SK-N-SH treated with all-trans-retinoic acid at 6 μM for 48 hours (cell line): ENCODE results near the gene TXLNG.

Experiments
- POU6F1 ChIP-seq: fragments of 250-450 bp; sonication (Bioruptor Pico); IDR thresholded peaks from 2 replicates; pipeline ENCODE4 v1.8.0; 2021; ENCODE audit warnings: low read depth, mild to moderate bottlenecking, moderate library complexity, borderline replicate concordance
- RARB ChIP-seq: fragments of 250-450 bp; sonication (Bioruptor Pico); IDR thresholded peaks from 2 replicates; pipeline ENCODE4 v1.8.0; 2021; ENCODE audit warnings: mild to moderate bottlenecking, moderate library complexity
- ZFP3 ChIP-seq: fragments of 250-450 bp; sonication (Bioruptor Pico); IDR thresholded peaks from 2 replicates; pipeline ENCODE4 v1.5.0; 2020; ENCODE audit warnings: mild to moderate bottlenecking, moderate library complexity
- ZFP30 ChIP-seq: fragments of 450-650 bp; formaldehyde crosslinking; IDR thresholded peaks from 2 replicates; pipeline ENCODE4 v1.5.0; 2022; ENCODE audit warnings: mild to moderate bottlenecking, moderate library complexity
- TF ChIP-seq, protein P1 (sequence below): fragments of 250-450 bp; sonication (Bioruptor Pico); IDR thresholded peaks from 2 replicates; pipeline ENCODE4 v1.5.0; 2020; ENCODE audit warnings: mild to moderate bottlenecking, moderate library complexity

- TF ChIP-seq, protein P1, sequence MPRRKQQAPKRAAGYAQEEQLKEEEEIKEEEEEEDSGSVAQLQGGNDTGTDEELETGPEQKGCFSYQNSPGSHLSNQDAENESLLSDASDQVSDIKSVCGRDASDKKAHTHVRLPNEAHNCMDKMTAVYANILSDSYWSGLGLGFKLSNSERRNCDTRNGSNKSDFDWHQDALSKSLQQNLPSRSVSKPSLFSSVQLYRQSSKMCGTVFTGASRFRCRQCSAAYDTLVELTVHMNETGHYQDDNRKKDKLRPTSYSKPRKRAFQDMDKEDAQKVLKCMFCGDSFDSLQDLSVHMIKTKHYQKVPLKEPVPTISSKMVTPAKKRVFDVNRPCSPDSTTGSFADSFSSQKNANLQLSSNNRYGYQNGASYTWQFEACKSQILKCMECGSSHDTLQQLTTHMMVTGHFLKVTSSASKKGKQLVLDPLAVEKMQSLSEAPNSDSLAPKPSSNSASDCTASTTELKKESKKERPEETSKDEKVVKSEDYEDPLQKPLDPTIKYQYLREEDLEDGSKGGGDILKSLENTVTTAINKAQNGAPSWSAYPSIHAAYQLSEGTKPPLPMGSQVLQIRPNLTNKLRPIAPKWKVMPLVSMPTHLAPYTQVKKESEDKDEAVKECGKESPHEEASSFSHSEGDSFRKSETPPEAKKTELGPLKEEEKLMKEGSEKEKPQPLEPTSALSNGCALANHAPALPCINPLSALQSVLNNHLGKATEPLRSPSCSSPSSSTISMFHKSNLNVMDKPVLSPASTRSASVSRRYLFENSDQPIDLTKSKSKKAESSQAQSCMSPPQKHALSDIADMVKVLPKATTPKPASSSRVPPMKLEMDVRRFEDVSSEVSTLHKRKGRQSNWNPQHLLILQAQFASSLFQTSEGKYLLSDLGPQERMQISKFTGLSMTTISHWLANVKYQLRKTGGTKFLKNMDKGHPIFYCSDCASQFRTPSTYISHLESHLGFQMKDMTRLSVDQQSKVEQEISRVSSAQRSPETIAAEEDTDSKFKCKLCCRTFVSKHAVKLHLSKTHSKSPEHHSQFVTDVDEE (CRISPR knock-in tag) = no peak
- no peak for TF ChIP-seq RARB (CRISPR knock-in tag)
- no peak for TF ChIP-seq ZFP3
- no peak for TF ChIP-seq ZFP30 (CRISPR knock-in tag)
- TF ChIP-seq POU6F1 (CRISPR knock-in tag) = no peak
Measured at GRCh38 chrX:16750136-16750535, 36.1 kb upstream of the TXLNG start.
